NB4 (cell line): Measurements from ENCODE around the gene PRKD2.

ENCODE experiments used
- DNase-seq: peaks from one replicate; pipeline ENCODE4 v3.0.0; 2010; ENCODE audit warnings: low read depth
- H3K4me3 ChIP-seq: one replicate; pipeline ENCODE4 v1.5.1; 2011; ENCODE audit warnings: mild to moderate bottlenecking, low read depth, low read length, moderate library complexity
- CTCF ChIP-seq: IDR thresholded peaks from one replicate; pipeline ENCODE4 v1.5.1; 2012; ENCODE audit warnings: low read depth, low read length
- MAX ChIP-seq: IDR thresholded peaks from 2 replicates; pipeline ENCODE4 v1.6.1; 2011; ENCODE audit warnings: low read depth, low read length
- MYC ChIP-seq: IDR thresholded peaks from 2 replicates; pipeline ENCODE4 v1.6.1; 2011; ENCODE audit warnings: low read depth, low read length
- POLR2A ChIP-seq: IDR thresholded peaks from 2 replicates; pipeline ENCODE4 v1.6.1; 2011; ENCODE audit warnings: mild to moderate bottlenecking; ENCODE audit not compliant: insufficient read length; ENCODE audit errors: extremely low read depth

The PRKD2 gene

GRCh38 chr19:46745030-46745429 is 28.1 kb upstream of the PRKD2 start:
- no peak for DNase-seq
- TF ChIP-seq CTCF, result no peak
- peak; percentile 26; the same call in 1 of the 2 replicates for TF ChIP-seq MYC
- peak; percentile 59 for TF ChIP-seq MAX
- TF ChIP-seq POLR2A, result no peak
- peak overlapping the region; percentile 90 for H3K4me3 ChIP-seq

DNA sequence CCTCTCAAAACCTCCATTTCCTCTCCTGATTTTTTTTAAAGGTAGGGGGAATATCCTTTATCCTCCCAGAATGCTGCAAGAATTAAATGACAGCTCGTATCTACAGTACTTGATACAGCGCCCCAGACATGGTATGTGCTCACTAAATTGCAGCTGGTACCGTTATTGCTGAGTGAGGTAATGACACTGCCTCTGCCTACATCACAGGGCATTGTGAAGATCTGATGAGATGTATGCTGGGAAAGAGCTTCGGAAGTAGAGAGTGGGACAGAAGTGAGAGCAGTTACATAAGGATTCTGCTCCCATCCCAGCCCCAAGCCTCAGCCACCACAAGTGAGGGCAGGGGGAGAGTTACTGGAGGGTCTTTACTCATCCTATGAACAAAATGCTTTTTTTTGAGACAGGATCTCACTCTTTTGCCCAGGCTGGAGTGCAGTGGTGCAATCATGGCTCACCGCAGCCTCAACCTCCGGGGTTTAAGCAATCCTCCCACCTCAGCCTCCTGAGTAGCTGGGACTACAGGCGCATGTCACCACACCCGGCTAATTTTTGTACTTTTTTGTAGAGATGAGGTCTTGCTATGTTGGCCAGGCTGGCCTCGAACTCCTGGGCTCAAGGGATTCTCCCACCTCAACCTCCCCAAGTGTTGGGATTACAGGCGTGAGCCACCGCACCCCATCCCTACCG is 27.2 kb upstream of the PRKD2 start:
- DNase-seq, result no peak
- H3K4me3 ChIP-seq, result peak overlapping the region; percentile 90
- TF ChIP-seq CTCF (no peak), POLR2A (no peak), MAX (no peak), MYC (no peak)

DNA sequence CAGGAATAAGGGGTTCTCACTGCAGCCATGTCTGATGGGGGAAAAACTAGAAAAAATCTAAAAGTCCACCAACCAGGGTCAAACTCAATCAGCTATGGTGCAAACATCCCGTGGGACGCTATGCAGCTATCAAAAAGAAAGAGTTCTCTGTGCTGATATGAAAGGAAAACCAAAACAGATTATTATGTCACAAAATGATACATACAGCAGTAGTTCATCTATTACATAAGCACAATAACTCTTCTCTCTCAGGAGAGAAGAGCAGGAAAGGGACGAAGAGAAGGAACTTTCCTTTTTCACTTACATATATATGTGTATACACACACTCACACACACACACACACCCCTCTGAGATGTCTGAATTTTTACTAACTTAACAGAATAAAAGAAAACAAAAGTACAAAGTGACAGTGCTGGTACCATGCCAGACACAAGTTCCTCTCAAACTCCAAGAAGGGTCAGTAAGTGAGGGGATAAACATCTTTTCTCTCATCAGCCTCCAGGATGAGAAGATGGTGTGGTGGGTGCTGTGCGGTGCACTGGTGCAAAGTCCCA is 26.1 kb upstream of the PRKD2 start:
- no peak overlapping the region for H3K4me3 ChIP-seq
- no peak for TF ChIP-seq CTCF
- TF ChIP-seq POLR2A, result no peak
- no peak for DNase-seq

DNA sequence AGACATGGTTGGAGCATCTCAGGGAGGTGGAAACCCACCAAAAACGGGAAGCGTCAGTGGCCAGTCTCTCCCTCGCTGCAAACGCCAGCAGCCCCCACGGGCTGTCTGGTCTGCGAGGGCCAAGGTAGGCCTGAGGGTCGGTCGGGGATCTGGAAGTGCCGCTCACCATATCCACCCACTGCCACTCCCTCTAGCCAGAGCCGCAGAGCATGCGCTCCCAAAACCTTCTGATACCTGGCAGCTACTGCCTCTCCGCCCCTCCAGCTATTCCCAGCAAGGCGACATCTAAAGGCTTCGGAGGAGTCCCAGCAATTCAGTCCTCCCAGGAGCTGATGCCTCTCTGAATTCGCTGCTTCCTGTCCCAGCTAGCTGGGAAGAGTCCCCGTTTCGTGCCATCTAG is 24.5 kb upstream of the PRKD2 start:
- TF ChIP-seq POLR2A, result no peak
- no peak for TF ChIP-seq CTCF
- TF ChIP-seq MYC, result no peak
- TF ChIP-seq MAX, result no peak
- DNase-seq, result no peak

DNA sequence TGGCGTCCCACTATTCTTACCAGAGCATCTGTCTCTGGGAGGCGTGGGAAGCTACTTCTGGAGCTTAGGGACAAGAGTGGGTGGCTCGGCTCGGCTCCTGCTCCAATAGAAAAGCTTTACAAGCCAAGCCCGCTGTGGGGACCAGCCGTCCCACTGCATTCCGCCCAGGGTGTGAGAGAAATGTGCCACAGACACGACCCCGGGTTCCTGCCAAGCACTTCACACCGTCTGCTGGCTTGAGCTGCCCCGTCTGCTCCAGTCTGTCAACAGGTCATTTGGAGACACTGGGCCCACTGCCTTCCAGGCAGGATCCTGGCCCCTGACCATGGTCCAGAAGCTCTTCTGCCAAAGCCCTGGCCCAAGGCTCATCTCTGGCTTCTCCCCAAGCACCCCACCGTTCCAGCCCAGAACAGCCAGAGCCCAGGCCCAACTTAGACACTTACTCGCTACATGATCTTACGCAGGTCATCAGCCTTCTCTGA is 22.4 kb upstream of the PRKD2 start:
- no peak for TF ChIP-seq CTCF
- TF ChIP-seq MAX, result no peak
- TF ChIP-seq POLR2A, result no peak
- no peak for TF ChIP-seq MYC
- H3K4me3 ChIP-seq, result no peak overlapping the region
- no peak for DNase-seq

More for the DNA sequence above, 24.5 kb upstream of the PRKD2 start:
- no peak overlapping the region for H3K4me3 ChIP-seq

GRCh38 chr19:46737761-46738171 is 20.9 kb upstream of the PRKD2 start:
- no peak overlapping the region for H3K4me3 ChIP-seq
- no peak for DNase-seq
- TF ChIP-seq CTCF (no peak), MAX (no peak), POLR2A (no peak), MYC (no peak)
